Naive thymus-derived CD4-positive, alpha-beta T cell (primary cell): Measurements from ENCODE around the gene MREG. TPM values are rescaled to one million over a fixed set of nuclear protein-coding genes. Genes with fewer than 3 reads are reported as not detected.
"Not testable (repeated sequence)": the region's sequence is repeated elsewhere in the genome, so short reads cannot be mapped to it uniquely, and the experiment has no call there.

Source experiments
- ATAC-seq: fragments of 150-1000 bp; cut with Tn5 transposase; 2 replicates; pipeline ENCODE4 v1.10.0; 2021; ENCODE audit warnings: mild to moderate bottlenecking, moderate library complexity
- CTCF ChIA-PET: fragments of 350-600 bp; sonication (Branson Sonifier 250); formaldehyde crosslinking; loops from one replicate; lab custom pipeline; 2021; ENCODE audit warnings: antibody characterized with exemption; lab: Charles Lee
- POLR2A ChIA-PET: fragments of 350-600 bp; sonication (Branson Sonifier 250); formaldehyde crosslinking; loops from one replicate; lab custom pipeline; 2021; ENCODE audit warnings: antibody characterized with exemption, inconsistent platforms; lab: Charles Lee
- DNase-seq, 9 donors: peaks; one replicate each; pipeline versions ENCODE4 v3.0.0 to v3.0.0-alpha.2; 2020 to 2022; ENCODE audit warnings: mixed read lengths in 1 of 9
- H3K27ac ChIP-seq: one replicate; pipeline ENCODE4 v1.7.0; 2013; ENCODE audit warnings: mild to moderate bottlenecking, low read depth, low read length, moderate library complexity
- H3K27me3 ChIP-seq, 2 donors: one replicate each; pipeline ENCODE4 v1.7.0; 2013; ENCODE audit warnings: low read length in 2 of 2, mild to moderate bottlenecking in 2 of 2, moderate library complexity in 2 of 2; ENCODE audit not compliant: control insufficient read depth in 2 of 2, insufficient read depth in 2 of 2
- H3K36me3 ChIP-seq, 3 experiments: 1 replicate in 2 of 3; 2 replicates in 1 of 3; pipeline ENCODE4 v1.7.0; 2013; ENCODE audit warnings: low read length in 3 of 3, mild to moderate bottlenecking in 3 of 3, moderate library complexity in 1 of 3; ENCODE audit not compliant: insufficient read depth in 3 of 3, control insufficient read depth in 2 of 3
- H3K4me1 ChIP-seq, 2 donors: one replicate each; pipeline ENCODE4 v1.7.0; 2013; ENCODE audit warnings: low read length in 2 of 2, mild to moderate bottlenecking in 2 of 2, moderate library complexity in 1 of 2; ENCODE audit not compliant: control insufficient read depth in 2 of 2, insufficient read depth in 2 of 2
- H3K4me3 ChIP-seq: 2 replicates; pipeline ENCODE4 v1.7.0; 2013; ENCODE audit warnings: mild to moderate bottlenecking, low read length
- H3K9me3 ChIP-seq, 3 experiments: 1 replicate in 2 of 3; 2 replicates in 1 of 3; pipeline ENCODE4 v1.7.0; 2013; ENCODE audit warnings: low read length in 3 of 3; ENCODE audit not compliant: control insufficient read depth in 2 of 3
- H3K27ac Mint-ChIP-seq, 9 donors: one replicate each; pipeline ENCODE4 v1.8.0; 2020 to 2022; ENCODE audit warnings: mixed read lengths in 9 of 9, mild to moderate bottlenecking in 8 of 9, moderate library complexity in 5 of 9, inconsistent platforms in 2 of 9
- H3K27me3 Mint-ChIP-seq, 5 donors: one replicate each; pipeline ENCODE4 v1.8.0; 2021 to 2022; ENCODE audit warnings: mixed read lengths in 5 of 5, mild to moderate bottlenecking in 1 of 5
- H3K36me3 Mint-ChIP-seq, 5 donors: one replicate each; pipeline ENCODE4 v1.8.0; 2020 to 2022; ENCODE audit warnings: mixed read lengths in 5 of 5, mild to moderate bottlenecking in 3 of 5, inconsistent platforms in 1 of 5
- H3K4me1 Mint-ChIP-seq, 7 donors: one replicate each; pipeline ENCODE4 v1.8.0; 2020 to 2022; ENCODE audit warnings: mixed read lengths in 7 of 7, mild to moderate bottlenecking in 3 of 7, inconsistent platforms in 1 of 7
- H3K4me3 Mint-ChIP-seq, 10 donors: one replicate each; pipeline ENCODE4 v1.8.0; 2020 to 2022; ENCODE audit warnings: mild to moderate bottlenecking in 10 of 10, mixed read lengths in 10 of 10, moderate library complexity in 6 of 10, inconsistent platforms in 2 of 10
- H3K9me3 Mint-ChIP-seq, 11 donors: one replicate each; pipeline ENCODE4 v1.8.0; 2020 to 2022; ENCODE audit warnings: mixed read lengths in 11 of 11, mild to moderate bottlenecking in 4 of 11, inconsistent platforms in 1 of 11, moderate library complexity in 1 of 11
- intact Hi-C, 2 donors: fragments of 100-400 bp; cut with micrococcal nuclease; formaldehyde crosslinking; loops; one replicate each; pipeline ENCODE4 v1.15.1; 2023
- polyA plus RNA-seq, 2 donors: library from polyadenylated mRNA; unstranded; fragments of 300-500 nt; fragmentation: Illumina TruSeq; gene quantifications; one replicate each; pipeline ENCODE4 v1.2.3, GENCODE V29; 2021
- total RNA-seq, 6 experiments: library from RNA in 5 of 6; stranded (reverse) in 5 of 6; gene quantifications; 1 replicate in 5 of 6; 2 replicates in 1 of 6; pipeline ENCODE4 v1.2.3 and lab custom pipeline; 2021 to 2026

The MREG gene
- total and polyA plus RNA-seq, 7 experiments from 2014 or later, result 0.39 to 8.5 (median 6.1) TPM

- H3K4me1 Mint-ChIP-seq, result peaks cover 4 to 11% (median 7%) of the 10 kb centered on the region in 7 donors
- no peak for ATAC-seq
- H3K4me3 ChIP-seq, result no peak overlapping the region
- peaks cover 41 to 70% (median 63%) of the 10 kb centered on the region in 5 donors for H3K36me3 Mint-ChIP-seq
- H3K27me3 Mint-ChIP-seq, result no peaks in the 10 kb centered on the region
- H3K27ac Mint-ChIP-seq, result no peak overlapping the region
- intact Hi-C loops, result no loop called here
- ChIA-PET POLR2A (no interaction called here), CTCF (no interaction called here)
- no peaks in the 10 kb centered on the region for H3K9me3 ChIP-seq
- H3K9me3 Mint-ChIP-seq, result peaks cover 8 to 28% (median 16%) of the 10 kb centered on the region in 11 donors
- peaks cover 0 to 16% of the 10 kb centered on the region in 2 donors for H3K4me1 ChIP-seq
- H3K27ac ChIP-seq, result no peak overlapping the region
- no peak for DNase-seq
- peaks cover 0 to 12% (median 0%) of the 10 kb centered on the region in 3 experiments for H3K36me3 ChIP-seq
- H3K27me3 ChIP-seq, result no peaks in the 10 kb centered on the region
- no peak overlapping the region for H3K4me3 Mint-ChIP-seq
Measured at GRCh38 chr2:215994911-215995310, 18.4 kb downstream of the MREG start.

DNA sequence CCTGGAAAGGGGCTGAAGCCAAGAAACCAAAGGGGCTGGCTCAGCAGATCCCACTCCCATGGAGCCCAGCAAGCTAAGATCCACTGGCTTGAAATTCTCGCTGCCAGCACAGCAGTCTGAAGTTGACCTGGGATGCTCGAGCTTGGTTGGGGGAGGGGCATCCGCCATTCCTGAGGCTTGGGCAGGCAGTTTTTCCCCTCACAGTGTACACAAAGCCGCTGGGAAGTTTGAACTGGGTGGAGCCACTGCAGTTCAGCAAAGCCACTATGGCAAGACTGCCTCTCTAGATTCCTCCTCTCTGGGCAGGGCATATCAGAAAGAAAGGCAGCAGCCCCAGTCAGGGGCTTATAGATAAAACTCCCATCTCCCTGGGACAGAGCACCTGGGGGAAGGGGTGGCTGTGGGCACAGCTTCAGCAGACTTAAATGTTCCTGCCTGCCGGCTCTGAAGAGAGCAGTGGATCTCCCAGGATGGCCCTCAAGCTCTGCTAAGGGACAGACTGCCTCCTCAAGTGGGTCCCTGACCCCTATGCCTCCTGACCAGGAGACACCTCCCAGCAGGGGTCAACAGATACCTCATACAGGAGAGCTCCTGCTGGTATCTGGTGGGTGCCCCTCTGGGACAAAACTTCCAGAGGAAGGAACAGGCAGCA, 24.7 kb downstream of the MREG start:
- intact Hi-C loops, H3K27ac Mint-ChIP-seq, DNase-seq, H3K9me3 ChIP-seq, H3K27me3 ChIP-seq, H3K36me3 ChIP-seq, H3K4me3 Mint-ChIP-seq, H3K27me3 Mint-ChIP-seq, POLR2A ChIA-PET, H3K4me1 Mint-ChIP-seq, H3K4me3 ChIP-seq, H3K4me1 ChIP-seq, ATAC-seq, H3K27ac ChIP-seq, CTCF ChIA-PET: not testable (repeated sequence)
- Mint-ChIP-seq H3K9me3 (peaks cover 13 to 54% (median 26%) of the 10 kb centered on the region in 11 donors), H3K36me3 (peaks cover 59 to 84% (median 77%) of the 10 kb centered on the region in 5 donors)

DNA sequence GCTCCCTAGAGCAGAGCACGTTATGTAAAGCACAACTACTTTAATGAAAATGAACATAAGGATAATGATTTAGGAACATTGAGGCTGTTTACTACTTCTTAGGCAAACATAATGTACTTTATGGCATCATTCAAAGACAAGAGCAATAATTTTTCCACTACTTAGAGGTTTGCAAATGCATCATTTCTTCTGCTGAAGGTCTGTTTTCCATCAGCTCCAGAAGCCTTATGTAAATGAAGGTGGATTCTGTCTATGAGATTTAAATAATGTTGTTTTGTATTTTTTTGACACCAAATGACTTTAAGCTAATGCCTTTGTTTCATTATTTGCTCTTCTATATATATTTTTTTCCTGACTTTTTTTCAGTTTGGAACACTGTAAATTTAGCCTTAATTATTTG, 28.1 kb downstream of the MREG start:
- H3K27me3 Mint-ChIP-seq, result no peaks in the 10 kb centered on the region
- peaks cover 34 to 72% (median 63%) of the 10 kb centered on the region in 5 donors for H3K36me3 Mint-ChIP-seq
- H3K4me3 ChIP-seq, result no peak overlapping the region
- H3K9me3 ChIP-seq, result peaks cover 0 to 4% (median 0%) of the 10 kb centered on the region in 3 experiments
- intact Hi-C loops, result no loop called here
- no peak for ATAC-seq
- no peaks in the 10 kb centered on the region for H3K27me3 ChIP-seq
- H3K9me3 Mint-ChIP-seq, result peaks cover 5 to 32% (median 13%) of the 10 kb centered on the region in 11 donors
- CTCF ChIA-PET, result no interaction called here
- peaks cover 0 to 4% (median 0%) of the 10 kb centered on the region in 3 experiments for H3K36me3 ChIP-seq
- no peak overlapping the region for H3K27ac ChIP-seq
- peaks cover 0 to under 1% of the 10 kb centered on the region in 2 donors for H3K4me1 ChIP-seq
- POLR2A ChIA-PET, result no interaction called here
- H3K4me1 Mint-ChIP-seq, result peaks cover 0 to 17% (median 0%) of the 10 kb centered on the region in 7 donors
- no peak overlapping the region for H3K4me3 Mint-ChIP-seq
- DNase-seq, result no peak
- peak overlapping the region in 1 of 9 donors; percentile 68 for H3K27ac Mint-ChIP-seq

- CTCF ChIA-PET, result no interaction called here
- no peak overlapping the region for H3K27ac ChIP-seq
- peaks cover 0 to 4% (median 0%) of the 10 kb centered on the region in 3 experiments for H3K36me3 ChIP-seq
- Mint-ChIP-seq H3K9me3 (peaks cover 2 to 26% (median 10%) of the 10 kb centered on the region in 11 donors), H3K27ac (no peak overlapping the region), H3K4me3 (no peak overlapping the region), H3K4me1 (peaks cover 0 to 23% (median 0%) of the 10 kb centered on the region in 7 donors), H3K36me3 (peaks cover 33 to 67% (median 57%) of the 10 kb centered on the region in 5 donors), H3K27me3 (no peaks in the 10 kb centered on the region)
- ATAC-seq (no peak), DNase-seq (no peak)
- H3K4me1 ChIP-seq, result peaks cover 0 to 6% of the 10 kb centered on the region in 2 donors
- H3K4me3 ChIP-seq, result no peak overlapping the region
- peaks cover 0 to 4% (median 0%) of the 10 kb centered on the region in 3 experiments for H3K9me3 ChIP-seq
- H3K27me3 ChIP-seq, result no peaks in the 10 kb centered on the region
- intact Hi-C loops, result no loop called here
- POLR2A ChIA-PET, result no interaction called here
Measured at GRCh38 chr2:215984661-215985060, 28.7 kb downstream of the MREG start.

GRCh38 chr2:215983581-215984351, 29.6 kb downstream of the MREG start:
- Histone ChIP-seq H3K27ac (no peak overlapping the region), H3K4me3 (no peak overlapping the region), H3K4me1 (peaks cover 0 to 8% of the 10 kb centered on the region in 2 donors), H3K27me3 (no peaks in the 10 kb centered on the region), H3K36me3 (no peaks in the 10 kb centered on the region), H3K9me3 (peaks cover 0 to 4% (median 0%) of the 10 kb centered on the region in 3 experiments)
- no peak for DNase-seq
- ChIA-PET POLR2A (no interaction called here), CTCF (no interaction called here)
- peaks cover 0 to 29% (median 0%) of the 10 kb centered on the region in 7 donors for H3K4me1 Mint-ChIP-seq
- intact Hi-C loops, result no loop called here
- no peaks in the 10 kb centered on the region for H3K27me3 Mint-ChIP-seq
- no peak for ATAC-seq
- H3K36me3 Mint-ChIP-seq, result peaks cover 25 to 59% (median 53%) of the 10 kb centered on the region in 5 donors
- H3K4me3 Mint-ChIP-seq, result no peak overlapping the region
- H3K27ac Mint-ChIP-seq, result no peak overlapping the region
- peaks cover 0 to 18% (median 6%) of the 10 kb centered on the region in 11 donors for H3K9me3 Mint-ChIP-seq

DNA sequence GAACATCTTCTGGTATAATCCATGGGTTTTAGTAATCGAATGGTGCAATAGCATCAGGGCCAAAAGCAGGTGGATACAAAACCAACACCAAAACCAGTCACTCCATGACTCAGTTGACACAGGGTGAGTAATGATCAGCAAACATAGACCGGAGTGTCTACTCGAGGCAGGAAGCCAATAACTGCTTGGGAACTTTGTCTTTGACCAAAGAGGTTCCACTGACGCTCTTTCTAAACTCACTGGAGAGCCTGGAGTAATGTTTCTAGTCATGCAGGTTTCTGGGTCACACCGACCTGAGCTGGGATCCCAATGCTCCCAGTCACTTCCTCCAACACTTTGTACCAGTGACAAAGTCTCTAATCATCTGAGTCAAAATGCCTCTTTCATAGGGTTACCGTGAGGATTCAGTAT, 30.9 kb downstream of the MREG start:
- Histone ChIP-seq H3K9me3 (peaks cover 0 to 4% (median 0%) of the 10 kb centered on the region in 3 experiments), H3K4me1 (peaks cover 0 to 8% of the 10 kb centered on the region in 2 donors), H3K36me3 (no peaks in the 10 kb centered on the region), H3K27ac (no peak overlapping the region), H3K27me3 (no peaks in the 10 kb centered on the region), H3K4me3 (no peak overlapping the region)
- POLR2A ChIA-PET, result no interaction called here
- Mint-ChIP-seq H3K27ac (peak overlapping the region in 1 of 9 donors; percentile 61), H3K36me3 (peaks cover 30 to 68% (median 55%) of the 10 kb centered on the region in 5 donors), H3K27me3 (no peaks in the 10 kb centered on the region), H3K4me1 (peaks cover 0 to 36% (median 5%) of the 10 kb centered on the region in 7 donors), H3K4me3 (no peak overlapping the region), H3K9me3 (peaks cover 0 to 18% (median 6%) of the 10 kb centered on the region in 11 donors)
- intact Hi-C loops, result no loop called here
- DNase-seq (no peak), ATAC-seq (no peak)
- CTCF ChIA-PET, result no interaction called here
